ENCODE results near the gene CDH18. TPM values are rescaled to one million over a fixed set of nuclear protein-coding genes. Genes with fewer than 3 reads are reported as not detected.

Gene CDH18
- total and polyA plus RNA-seq, 4 donors: 0.03 to 2.4 TPM; not detected in 2

GRCh38 chr5:19950897-19951296 lies 37.1 kb downstream of the CDH18 start:
- no peak overlapping the region for H3K9ac ChIP-seq (ENCODE audit: insufficient read depth in 1 of 2, low read length in 2 of 2)
- DNase-seq (peak in 1 of 3 donors; percentile 3), ATAC-seq (ENCODE audit: insufficient read depth, low FRiP score) (no peak)
- H3K27me3 ChIP-seq (ENCODE audit: control insufficient read depth in 3 of 3, insufficient read depth in 3 of 3, low read length in 2 of 3): no peaks in the 10 kb centered on the region
- no peak overlapping the region for H3K4me3 ChIP-seq
- H3K27ac ChIP-seq (ENCODE audit: low read depth in 1 of 2, low read length in 1 of 2): no peak overlapping the region
- TF ChIP-seq CTCF (IDR thresholded peaks at IDR 0.05; ENCODE audit: control extremely low read depth, extremely low read depth): no peak
- no peaks in the 10 kb centered on the region for H3K36me3 ChIP-seq (ENCODE audit: control insufficient read depth in 4 of 4, insufficient read depth in 4 of 4, low read length in 4 of 4)
- H3K9me3 ChIP-seq (ENCODE audit: control insufficient read depth in 4 of 4, insufficient read depth in 3 of 4, low read length in 3 of 4): no peaks in the 10 kb centered on the region
- H3K4me1 ChIP-seq (ENCODE audit: control insufficient read depth in 5 of 5, insufficient read depth in 5 of 5, low read length in 5 of 5): no peaks in the 10 kb centered on the region

GRCh38 chr5:19940192-19940591 lies 47.8 kb downstream of the CDH18 start:
- H3K27me3 ChIP-seq (ENCODE audit: control insufficient read depth in 3 of 3, insufficient read depth in 3 of 3, low read length in 2 of 3): no peaks in the 10 kb centered on the region
- no peaks in the 10 kb centered on the region for H3K36me3 ChIP-seq (ENCODE audit: control insufficient read depth in 4 of 4, insufficient read depth in 4 of 4, low read length in 4 of 4)
- ATAC-seq (ENCODE audit: insufficient read depth, low FRiP score): no peak
- no peaks in the 10 kb centered on the region for H3K9me3 ChIP-seq (ENCODE audit: control insufficient read depth in 4 of 4, insufficient read depth in 3 of 4, low read length in 3 of 4)
- H3K4me1 ChIP-seq (ENCODE audit: control insufficient read depth in 5 of 5, insufficient read depth in 5 of 5, low read length in 5 of 5): no peaks in the 10 kb centered on the region
- no peak overlapping the region for H3K27ac ChIP-seq (ENCODE audit: low read depth in 1 of 2, low read length in 1 of 2)
- WGBS, 2 donors: 76 to 86% methylated on average over 1 of the region's 1 CpG
- TF ChIP-seq CTCF (IDR thresholded peaks at IDR 0.05; ENCODE audit: control extremely low read depth, extremely low read depth): no peak
- no peak for DNase-seq
- no peak overlapping the region for H3K4me3 ChIP-seq
- no peak overlapping the region for H3K9ac ChIP-seq (ENCODE audit: insufficient read depth in 1 of 2, low read length in 2 of 2)

GRCh38 chr5:19930451-19930850 lies 57.5 kb downstream of the CDH18 start:
- 79 to 82% methylated on average over 5 of the region's 5 CpGs for WGBS, 2 donors
- no peaks in the 10 kb centered on the region for H3K4me1 ChIP-seq (ENCODE audit: control insufficient read depth in 5 of 5, insufficient read depth in 5 of 5, low read length in 5 of 5)
- no peaks in the 10 kb centered on the region for H3K36me3 ChIP-seq (ENCODE audit: control insufficient read depth in 4 of 4, insufficient read depth in 4 of 4, low read length in 4 of 4)
- H3K4me3 ChIP-seq: no peak overlapping the region
- DNase-seq (no peak), ATAC-seq (ENCODE audit: insufficient read depth, low FRiP score) (no peak)
- H3K9ac ChIP-seq (ENCODE audit: insufficient read depth in 1 of 2, low read length in 2 of 2): no peak overlapping the region
- no peak for TF ChIP-seq CTCF (IDR thresholded peaks at IDR 0.05; ENCODE audit: control extremely low read depth, extremely low read depth)
- no peaks in the 10 kb centered on the region for H3K27me3 ChIP-seq (ENCODE audit: control insufficient read depth in 3 of 3, insufficient read depth in 3 of 3, low read length in 2 of 3)
- no peaks in the 10 kb centered on the region for H3K9me3 ChIP-seq (ENCODE audit: control insufficient read depth in 4 of 4, insufficient read depth in 3 of 4, low read length in 3 of 4)
- H3K27ac ChIP-seq (ENCODE audit: low read depth in 1 of 2, low read length in 1 of 2): no peak overlapping the region

All from lung (tissue), 12 donors.